Measurements from ENCODE around the gene GREB1L. TPM values are rescaled to one million over a fixed set of nuclear protein-coding genes. Genes with fewer than 3 reads are reported as not detected.

GREB1L gene
- total RNA-seq, 1 donor from 2014 or later, result 0.98 TPM

DNA sequence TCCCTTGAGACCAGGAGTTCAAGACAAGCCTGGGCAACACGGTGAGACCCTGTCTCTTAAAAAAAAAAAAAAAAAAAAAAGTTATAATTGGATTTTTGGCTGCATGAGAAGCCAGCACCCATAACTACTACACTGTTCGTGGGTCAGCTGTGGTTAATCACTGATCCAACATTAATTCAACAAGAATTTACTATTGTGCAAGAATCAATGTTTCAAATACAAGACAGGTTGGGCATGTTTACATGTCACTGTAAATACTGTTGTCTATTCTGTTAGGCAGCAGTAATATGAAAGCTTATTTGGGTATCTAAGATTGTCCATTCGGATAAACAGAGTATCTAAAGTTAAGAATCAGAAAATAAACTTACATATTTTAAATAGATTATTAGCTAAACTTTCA lies 296.2 kb downstream of the GREB1L start:
- Histone ChIP-seq H3K4me1 (no peaks in the 10 kb centered on the region), H3K4me3 (no peak overlapping the region), H3K36me3 (peaks cover 0 to 34% of the 10 kb centered on the region in 2 donors), H3K9me3 (no peaks in the 10 kb centered on the region), H3K27me3 (no peaks in the 10 kb centered on the region), H3K27ac (no peak overlapping the region)
- intact Hi-C loops (cut with DNase I), result no loop called here
- DNase-seq (ENCODE audit: extremely low spot score in 2 of 2), result no peak
- TF ChIP-seq POLR2AphosphoS5 (IDR thresholded peaks at IDR 0.05; ENCODE audit: insufficient read depth in 1 of 2, low read depth in 1 of 2) (no peak), POLR2A (IDR thresholded peaks at IDR 0.05) (no peak)
- TF ChIP-seq, protein P1, sequence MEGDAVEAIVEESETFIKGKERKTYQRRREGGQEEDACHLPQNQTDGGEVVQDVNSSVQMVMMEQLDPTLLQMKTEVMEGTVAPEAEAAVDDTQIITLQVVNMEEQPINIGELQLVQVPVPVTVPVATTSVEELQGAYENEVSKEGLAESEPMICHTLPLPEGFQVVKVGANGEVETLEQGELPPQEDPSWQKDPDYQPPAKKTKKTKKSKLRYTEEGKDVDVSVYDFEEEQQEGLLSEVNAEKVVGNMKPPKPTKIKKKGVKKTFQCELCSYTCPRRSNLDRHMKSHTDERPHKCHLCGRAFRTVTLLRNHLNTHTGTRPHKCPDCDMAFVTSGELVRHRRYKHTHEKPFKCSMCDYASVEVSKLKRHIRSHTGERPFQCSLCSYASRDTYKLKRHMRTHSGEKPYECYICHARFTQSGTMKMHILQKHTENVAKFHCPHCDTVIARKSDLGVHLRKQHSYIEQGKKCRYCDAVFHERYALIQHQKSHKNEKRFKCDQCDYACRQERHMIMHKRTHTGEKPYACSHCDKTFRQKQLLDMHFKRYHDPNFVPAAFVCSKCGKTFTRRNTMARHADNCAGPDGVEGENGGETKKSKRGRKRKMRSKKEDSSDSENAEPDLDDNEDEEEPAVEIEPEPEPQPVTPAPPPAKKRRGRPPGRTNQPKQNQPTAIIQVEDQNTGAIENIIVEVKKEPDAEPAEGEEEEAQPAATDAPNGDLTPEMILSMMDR (IDR thresholded peaks at IDR 0.05), result no peak

DNA sequence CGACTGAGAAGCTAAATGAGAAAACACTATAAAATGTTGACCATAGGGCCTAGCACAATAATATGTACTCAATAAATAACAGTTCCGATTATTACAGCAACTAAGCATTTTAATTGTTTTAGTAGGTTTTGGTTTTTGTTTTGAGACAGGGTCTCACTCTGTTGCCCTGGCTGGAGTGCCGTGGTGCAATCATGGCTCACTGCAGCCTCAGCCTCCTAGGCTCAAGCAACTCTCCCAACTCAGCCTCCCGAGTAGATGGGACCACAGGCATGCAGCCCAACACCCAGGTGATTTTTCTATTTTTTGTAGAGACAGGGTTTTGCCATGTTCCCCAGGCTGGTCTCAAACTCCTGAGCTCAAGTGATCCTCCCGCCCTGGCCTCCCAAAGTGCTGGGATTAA lies 304.4 kb downstream of the GREB1L start:
- Histone ChIP-seq H3K27me3 (no peaks in the 10 kb centered on the region), H3K4me3 (no peak overlapping the region), H3K9me3 (no peaks in the 10 kb centered on the region), H3K36me3 (no peaks in the 10 kb centered on the region), H3K4me1 (no peaks in the 10 kb centered on the region), H3K27ac (no peak overlapping the region)
- TF ChIP-seq POLR2AphosphoS5 (IDR thresholded peaks at IDR 0.05; ENCODE audit: insufficient read depth in 1 of 2, low read depth in 1 of 2), result no peak
- TF ChIP-seq, protein P1 (IDR thresholded peaks at IDR 0.05), result no peak
- no peak for TF ChIP-seq POLR2A (IDR thresholded peaks at IDR 0.05)
- no peak for DNase-seq (ENCODE audit: extremely low spot score in 2 of 2)
- intact Hi-C loops (cut with DNase I), result no loop called here

DNA sequence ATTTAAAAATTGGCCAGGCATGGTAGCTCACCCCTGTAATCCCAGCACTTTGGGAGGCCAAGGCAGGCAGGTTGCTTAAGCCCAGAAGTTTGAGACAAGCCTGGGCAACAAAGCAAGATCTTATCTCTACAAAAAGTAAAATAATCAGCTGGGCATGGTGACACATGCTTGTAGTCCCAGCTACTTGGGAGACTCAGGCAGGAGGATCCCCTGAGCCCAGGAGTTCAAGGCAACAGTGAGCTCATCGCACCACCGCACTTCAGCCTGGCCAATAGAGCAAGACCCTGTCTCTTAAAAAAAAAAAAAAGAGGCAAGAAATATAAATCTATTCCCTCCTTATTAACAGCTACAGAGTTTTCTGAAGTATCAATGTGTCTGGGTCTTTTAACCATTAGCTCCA lies 306.6 kb downstream of the GREB1L start:
- no peak overlapping the region for H3K27ac ChIP-seq
- intact Hi-C loops (cut with DNase I), result no loop called here
- H3K4me1 ChIP-seq, result no peaks in the 10 kb centered on the region
- TF ChIP-seq, protein P1 (IDR thresholded peaks at IDR 0.05), result no peak
- TF ChIP-seq POLR2AphosphoS5 (IDR thresholded peaks at IDR 0.05; ENCODE audit: insufficient read depth in 1 of 2, low read depth in 1 of 2), result no peak
- H3K27me3 ChIP-seq, result no peaks in the 10 kb centered on the region
- no peaks in the 10 kb centered on the region for H3K9me3 ChIP-seq
- no peak for DNase-seq (ENCODE audit: extremely low spot score in 2 of 2)
- H3K36me3 ChIP-seq, result no peaks in the 10 kb centered on the region
- H3K4me3 ChIP-seq, result no peak overlapping the region

DNA sequence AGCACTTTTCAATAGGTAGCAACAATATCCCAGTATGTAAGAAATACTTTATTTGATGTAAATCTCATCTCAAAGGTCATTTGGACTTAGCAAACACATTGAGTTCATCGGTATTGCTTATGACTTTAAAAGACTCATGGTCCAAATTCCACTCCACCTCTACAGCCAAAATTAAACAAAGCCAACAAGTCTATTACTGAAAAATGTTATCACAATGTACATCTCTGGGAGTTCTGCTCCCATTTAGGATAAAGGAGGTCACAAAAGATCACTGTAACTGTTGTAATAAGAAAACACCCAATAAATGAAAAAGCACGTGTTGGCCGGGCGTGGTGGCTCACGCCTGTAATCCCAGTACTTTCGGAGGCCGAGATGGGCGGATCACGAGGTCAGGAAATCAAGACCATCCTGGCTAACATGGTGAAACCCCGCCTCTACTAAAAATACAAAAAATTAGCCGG lies 308.5 kb downstream of the GREB1L start:
- H3K27me3 ChIP-seq, result no peaks in the 10 kb centered on the region
- TF ChIP-seq, protein P1 (IDR thresholded peaks at IDR 0.05), result no peak
- no peak for TF ChIP-seq POLR2A (IDR thresholded peaks at IDR 0.05)
- TF ChIP-seq POLR2AphosphoS5 (IDR thresholded peaks at IDR 0.05; ENCODE audit: insufficient read depth in 1 of 2, low read depth in 1 of 2), result no peak
- intact Hi-C loops (cut with DNase I), result no loop called here
- H3K4me1 ChIP-seq, result no peaks in the 10 kb centered on the region
- H3K27ac ChIP-seq, result no peak overlapping the region
- no peak for DNase-seq (ENCODE audit: extremely low spot score in 2 of 2)
- no peaks in the 10 kb centered on the region for H3K36me3 ChIP-seq
- no peak overlapping the region for H3K4me3 ChIP-seq
- H3K9me3 ChIP-seq, result no peaks in the 10 kb centered on the region

DNA sequence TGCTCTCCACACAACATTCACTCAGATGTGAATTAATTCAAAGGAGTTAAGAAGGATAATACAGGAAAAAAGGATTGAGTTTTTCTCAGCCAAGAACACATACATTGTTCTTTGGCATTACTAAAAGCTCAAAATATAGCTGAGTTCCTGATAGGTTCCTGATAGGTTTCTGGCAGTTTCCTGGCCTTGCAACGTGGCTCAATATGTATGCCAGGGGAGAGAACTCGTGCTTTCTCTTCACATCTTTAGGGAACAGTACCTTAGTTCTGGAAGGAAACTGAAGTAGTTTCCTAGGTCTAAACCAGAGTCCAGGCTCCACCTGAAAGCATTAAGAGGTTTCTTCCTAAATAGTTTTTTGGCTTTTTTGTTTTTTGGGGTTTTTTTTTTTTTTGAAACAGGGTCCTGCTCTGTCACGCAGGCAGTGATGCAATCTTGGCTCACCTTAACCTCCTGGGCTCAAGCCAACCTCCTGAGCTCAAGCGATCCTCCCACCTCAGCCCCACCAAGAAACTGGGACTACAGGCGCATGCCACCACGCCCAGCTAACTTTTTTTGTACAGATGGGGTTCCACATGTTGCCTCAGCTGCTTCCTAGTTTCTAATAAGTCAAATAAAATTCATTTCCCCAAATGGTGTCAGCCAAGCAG lies 315.7 kb downstream of the GREB1L start:
- H3K27ac ChIP-seq, result no peak overlapping the region
- TF ChIP-seq POLR2A (IDR thresholded peaks at IDR 0.05), result no peak
- TF ChIP-seq POLR2AphosphoS5 (IDR thresholded peaks at IDR 0.05; ENCODE audit: insufficient read depth in 1 of 2, low read depth in 1 of 2), result no peak
- TF ChIP-seq, protein P1 (IDR thresholded peaks at IDR 0.05), result no peak

More for the DNA sequence above, 315.7 kb downstream of the GREB1L start:
- H3K27me3 ChIP-seq, result no peaks in the 10 kb centered on the region
- no peaks in the 10 kb centered on the region for H3K4me1 ChIP-seq
- H3K4me3 ChIP-seq, result no peak overlapping the region
- no peak for DNase-seq (ENCODE audit: extremely low spot score in 2 of 2)
- peaks cover 0 to 13% of the 10 kb centered on the region in 2 donors for H3K36me3 ChIP-seq
- no peaks in the 10 kb centered on the region for H3K9me3 ChIP-seq
- intact Hi-C loops (cut with DNase I), result no loop called here

All from vagina (tissue), 2 donors.